Measurements from ENCODE around the gene WDR6.

The WDR6 gene, protein sequence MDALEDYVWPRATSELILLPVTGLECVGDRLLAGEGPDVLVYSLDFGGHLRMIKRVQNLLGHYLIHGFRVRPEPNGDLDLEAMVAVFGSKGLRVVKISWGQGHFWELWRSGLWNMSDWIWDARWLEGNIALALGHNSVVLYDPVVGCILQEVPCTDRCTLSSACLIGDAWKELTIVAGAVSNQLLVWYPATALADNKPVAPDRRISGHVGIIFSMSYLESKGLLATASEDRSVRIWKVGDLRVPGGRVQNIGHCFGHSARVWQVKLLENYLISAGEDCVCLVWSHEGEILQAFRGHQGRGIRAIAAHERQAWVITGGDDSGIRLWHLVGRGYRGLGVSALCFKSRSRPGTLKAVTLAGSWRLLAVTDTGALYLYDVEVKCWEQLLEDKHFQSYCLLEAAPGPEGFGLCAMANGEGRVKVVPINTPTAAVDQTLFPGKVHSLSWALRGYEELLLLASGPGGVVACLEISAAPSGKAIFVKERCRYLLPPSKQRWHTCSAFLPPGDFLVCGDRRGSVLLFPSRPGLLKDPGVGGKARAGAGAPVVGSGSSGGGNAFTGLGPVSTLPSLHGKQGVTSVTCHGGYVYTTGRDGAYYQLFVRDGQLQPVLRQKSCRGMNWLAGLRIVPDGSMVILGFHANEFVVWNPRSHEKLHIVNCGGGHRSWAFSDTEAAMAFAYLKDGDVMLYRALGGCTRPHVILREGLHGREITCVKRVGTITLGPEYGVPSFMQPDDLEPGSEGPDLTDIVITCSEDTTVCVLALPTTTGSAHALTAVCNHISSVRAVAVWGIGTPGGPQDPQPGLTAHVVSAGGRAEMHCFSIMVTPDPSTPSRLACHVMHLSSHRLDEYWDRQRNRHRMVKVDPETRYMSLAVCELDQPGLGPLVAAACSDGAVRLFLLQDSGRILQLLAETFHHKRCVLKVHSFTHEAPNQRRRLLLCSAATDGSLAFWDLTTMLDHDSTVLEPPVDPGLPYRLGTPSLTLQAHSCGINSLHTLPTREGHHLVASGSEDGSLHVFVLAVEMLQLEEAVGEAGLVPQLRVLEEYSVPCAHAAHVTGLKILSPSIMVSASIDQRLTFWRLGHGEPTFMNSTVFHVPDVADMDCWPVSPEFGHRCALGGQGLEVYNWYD

GRCh38 chr3:49007068-49007770 is at the start of gene WDR6:
Gene WDR6 (plus strand): TSS chr3:49007391. CDS start chr3:49007432, 41 bp downstream.
- DNase-seq (ENCODE audit: low read depth): peak; percentile 97
- TF ChIP-seq CTCF (IDR thresholded peaks at IDR 0.05; ENCODE audit: insufficient read depth, low read depth, low read length, missing control alignments): peak; percentile 31
- H3K4me3 ChIP-seq (ENCODE audit: low read length): peak within 1 kb of the TSS; percentile 82

GRCh38 chr3:48960841-48961413 is 46.3 kb upstream of the WDR6 start:
- no peak for DNase-seq (ENCODE audit: low read depth)
- TF ChIP-seq CTCF (IDR thresholded peaks at IDR 0.05; ENCODE audit: insufficient read depth, low read depth, low read length, missing control alignments): no peak
- H3K4me3 ChIP-seq (ENCODE audit: low read length): no peak overlapping the region

DNA sequence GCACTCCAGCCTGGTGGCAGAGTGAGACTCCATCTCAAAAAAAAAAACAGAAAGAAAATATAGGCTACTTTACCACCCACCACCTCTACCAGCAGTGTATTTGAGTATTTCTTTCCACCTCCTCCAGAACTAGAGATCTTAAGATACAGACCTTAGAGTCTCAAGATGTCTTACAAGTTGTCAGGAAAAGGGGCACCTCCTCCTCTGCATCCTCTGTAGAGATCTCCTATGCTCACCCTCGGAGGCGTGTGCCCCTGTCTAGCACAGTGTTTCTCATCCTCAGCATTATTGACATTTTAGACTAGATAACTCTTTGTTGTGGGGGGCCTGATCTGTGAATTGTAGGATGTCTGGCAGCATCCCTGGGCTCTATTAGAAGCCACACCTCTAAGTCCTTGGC is 44.9 kb upstream of the WDR6 start:
- no peak overlapping the region for H3K4me3 ChIP-seq (ENCODE audit: low read length)
- no peak for DNase-seq (ENCODE audit: low read depth)
- no peak for TF ChIP-seq CTCF (IDR thresholded peaks at IDR 0.05; ENCODE audit: insufficient read depth, low read depth, low read length, missing control alignments)

GRCh38 chr3:48962939-48963338 is 44.3 kb upstream of the WDR6 start:
- H3K4me3 ChIP-seq (ENCODE audit: low read length): no peak overlapping the region
- no peak for DNase-seq (ENCODE audit: low read depth)
- TF ChIP-seq CTCF (IDR thresholded peaks at IDR 0.05; ENCODE audit: insufficient read depth, low read depth, low read length, missing control alignments): no peak

DNA sequence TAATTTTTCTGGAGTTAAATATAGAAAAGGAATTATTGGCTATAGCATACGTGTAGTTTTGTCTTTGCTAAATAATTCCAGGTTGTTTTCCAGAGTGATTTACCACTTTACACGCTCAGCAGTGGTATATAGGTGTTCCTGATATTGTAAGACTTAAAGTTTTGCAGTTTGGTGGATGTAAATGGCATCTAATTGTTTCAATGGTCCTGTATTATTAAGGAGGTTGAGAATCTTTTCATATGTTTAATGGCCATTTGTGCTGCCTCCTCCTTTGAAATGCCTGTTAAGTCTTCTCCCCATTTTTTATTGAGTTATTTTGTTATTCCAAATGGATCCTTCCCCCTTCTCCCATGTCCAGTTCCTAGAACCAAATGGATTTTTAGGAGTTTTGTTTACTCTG is 43.6 kb upstream of the WDR6 start:
- TF ChIP-seq CTCF (IDR thresholded peaks at IDR 0.05; ENCODE audit: insufficient read depth, low read depth, low read length, missing control alignments): no peak

DNA sequence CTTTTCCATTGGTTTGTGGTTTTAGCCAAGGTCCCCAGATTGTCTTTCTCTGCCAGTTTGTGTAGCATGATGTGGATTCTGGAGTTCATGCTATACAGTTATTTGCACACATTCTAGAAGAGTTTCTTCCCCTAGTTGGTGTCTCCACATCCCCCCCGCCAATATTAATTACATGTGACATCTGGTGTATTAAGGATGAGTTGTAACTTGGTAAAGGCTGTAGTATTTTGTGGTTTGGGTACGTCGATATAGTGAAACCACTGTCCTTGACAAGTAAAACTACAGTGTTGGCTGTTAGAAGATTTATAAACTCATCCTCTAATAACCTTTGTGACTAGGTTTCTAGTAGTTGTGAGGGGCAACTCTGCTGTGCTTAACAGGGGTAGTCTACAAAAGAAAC is 40.8 kb upstream of the WDR6 start:
- DNase-seq (ENCODE audit: low read depth): no peak
- no peak overlapping the region for H3K4me3 ChIP-seq (ENCODE audit: low read length)
- TF ChIP-seq CTCF (IDR thresholded peaks at IDR 0.05; ENCODE audit: insufficient read depth, low read depth, low read length, missing control alignments): no peak

More for the DNA sequence above, 43.6 kb upstream of the WDR6 start:
- no peak overlapping the region for H3K4me3 ChIP-seq (ENCODE audit: low read length)
- no peak for DNase-seq (ENCODE audit: low read depth)

Measured in epithelial cell of esophagus (primary cell).